Hepatocyte (in vitro differentiated cells): Measurements from ENCODE around the gene ADAMTSL4. TPM values are rescaled to one million over a fixed set of nuclear protein-coding genes. Genes with fewer than 3 reads are reported as not detected.
"Not testable (repeated sequence)": the region's sequence is repeated elsewhere in the genome, so short reads cannot be mapped to it uniquely, and the experiment has no call there.

Experiments
- DNase-seq: peaks from one replicate; pipeline ENCODE4 v3.0.0-alpha.2; 2016; ENCODE audit warnings: low spot score
- H2AFZ ChIP-seq: fragments of 200-600 bp; sonication (generic); 2 replicates; pipeline ENCODE4 v1.6.0; 2016; ENCODE audit warnings: antibody characterized with exemption, mild to moderate bottlenecking
- H3K27ac ChIP-seq: fragments of 200-600 bp; sonication (generic); 2 replicates; pipeline ENCODE4 v1.5.1; 2016; ENCODE audit warnings: mild to moderate bottlenecking
- H3K27me3 ChIP-seq: fragments of 200-600 bp; sonication (generic); 2 replicates; pipeline ENCODE4 v1.6.1; 2016
- H3K36me3 ChIP-seq: fragments of 200-600 bp; sonication (generic); replicated peaks from 2 replicates; pipeline ENCODE4 v1.5.1; 2016; ENCODE audit warnings: low read depth; ENCODE audit not compliant: insufficient read depth
- H3K4me1 ChIP-seq: fragments of 200-600 bp; sonication (generic); 2 replicates; pipeline ENCODE4 v1.5.1; 2016; ENCODE audit warnings: mild to moderate bottlenecking, moderate library complexity; ENCODE audit not compliant: insufficient read depth
- H3K4me2 ChIP-seq: fragments of 200-600 bp; sonication (generic); 2 replicates; pipeline ENCODE4 v1.6.0; 2016
- H3K4me3 ChIP-seq: fragments of 200-600 bp; sonication (generic); 2 replicates; pipeline ENCODE4 v1.5.1; 2016; ENCODE audit warnings: mild to moderate bottlenecking
- H3K79me2 ChIP-seq: fragments of 200-600 bp; sonication (generic); 2 replicates; pipeline ENCODE4 v1.6.0; 2017; ENCODE audit warnings: mild to moderate bottlenecking
- H3K9me2 ChIP-seq: fragments of 200-600 bp; sonication (generic); replicated peaks from 2 replicates; pipeline ENCODE4 v1.6.0; 2017; ENCODE audit warnings: mild to moderate bottlenecking; ENCODE audit not compliant: insufficient read depth
- H3K9me3 ChIP-seq: fragments of 200-600 bp; sonication (generic); 2 replicates; pipeline ENCODE4 v1.5.1; 2016; ENCODE audit warnings: low read depth, mild to moderate bottlenecking
- H4K20me1 ChIP-seq: fragments of 200-600 bp; sonication (generic); 2 replicates; pipeline ENCODE4 v1.6.0; 2016; ENCODE audit warnings: mild to moderate bottlenecking; ENCODE audit not compliant: insufficient read depth, poor library complexity, severe bottlenecking
- CTCF ChIP-seq: fragments of 200-600 bp; sonication (generic); IDR thresholded peaks from 2 replicates; pipeline ENCODE4 v1.5.1; 2016; ENCODE audit warnings: antibody characterized with exemption, mild to moderate bottlenecking; ENCODE audit not compliant: poor library complexity
- EZH2 ChIP-seq: fragments of 200-600 bp; sonication (generic); IDR thresholded peaks from 2 replicates; pipeline ENCODE4 v1.6.1; 2016; ENCODE audit warnings: antibody characterized with exemption, mild to moderate bottlenecking, borderline replicate concordance
- EZH2phosphoT487 ChIP-seq: fragments of 200-600 bp; sonication (generic); IDR thresholded peaks from one replicate; pipeline ENCODE4 v1.6.1; 2018; ENCODE audit warnings: antibody characterized with exemption, mild to moderate bottlenecking, low read depth, moderate library complexity; ENCODE audit not compliant: unreplicated experiment, severe bottlenecking
- WGBS: methylation state at CpG from one replicate; pipeline ENCODE4 v1.1.6; 2016; ENCODE audit warnings: low lambda C conversion rate; ENCODE audit errors: missing lambda C conversion rate; 5-methylcytosine and 5-hydroxymethylcytosine counted together
- polyA plus RNA-seq: library from polyadenylated mRNA; unstranded; fragments of >200 nt; fragmentation: Nextera tagmentation; extraction: Ambion mirVana; gene quantifications from 2 replicates; pipeline ENCODE4 v1.2.1, GENCODE V29; 2016
- total RNA-seq: library from RNA; depleted of rRNA; stranded (reverse); fragments of >200 nt; gene quantifications from 2 replicates; pipeline ENCODE4 v1.2.3, GENCODE V29; 2014

ADAMTSL4 gene
- total and polyA plus RNA-seq, 2 experiments from 2014 or later = 8.1 to 19.7 TPM

DNA sequence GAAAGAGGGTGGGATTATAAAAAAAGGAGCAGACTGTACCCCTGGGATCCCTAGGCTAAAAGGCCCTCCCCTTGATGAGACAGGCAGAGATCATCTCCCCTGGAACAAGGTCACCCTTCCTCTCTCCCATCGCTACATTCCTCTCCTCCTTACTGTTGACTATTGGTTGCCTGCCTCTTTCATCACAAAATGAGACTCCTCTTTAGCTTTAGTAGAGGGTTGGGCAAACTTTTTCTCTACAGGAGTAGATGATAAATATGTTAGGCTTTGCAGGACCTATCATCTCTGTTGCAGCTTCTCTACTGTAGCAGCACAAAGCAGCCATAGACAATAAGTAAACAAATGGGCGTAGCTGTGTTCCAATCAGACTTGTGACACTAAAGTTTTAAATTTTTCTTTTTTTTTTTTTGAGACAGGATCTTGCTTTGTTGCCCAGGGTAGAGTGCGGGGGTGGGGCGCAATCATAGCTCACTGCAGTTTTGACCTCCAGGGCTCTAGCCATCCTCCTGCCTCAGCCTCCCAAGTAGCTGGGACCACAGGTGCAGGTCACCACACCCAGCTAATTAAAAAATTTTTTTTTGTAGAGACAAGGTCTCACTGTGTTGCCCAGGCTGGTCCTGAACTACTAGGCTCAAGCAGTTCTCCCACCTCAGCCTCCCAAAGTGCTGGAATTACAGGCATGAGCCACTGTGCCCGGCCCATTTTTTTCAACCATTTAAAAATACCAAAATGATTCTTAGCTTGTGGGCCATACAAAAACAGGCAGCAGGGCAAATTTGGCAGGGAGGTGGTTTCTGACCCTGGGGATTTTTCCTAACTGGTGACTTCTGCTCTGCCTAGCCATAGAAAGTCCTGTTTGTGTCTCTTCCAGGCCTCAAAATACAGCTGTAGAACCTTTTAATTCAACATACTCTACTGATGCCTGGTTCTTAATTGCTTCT lies 15.1 kb downstream of the ADAMTSL4 start:
- DNase-seq = peak; percentile 26
- Histone ChIP-seq H3K27me3 (no peaks in the 10 kb centered on the region), H3K79me2 (peaks cover 58% of the 10 kb centered on the region), H3K4me2 (peak overlapping the region; percentile 80), H2AFZ (no peak overlapping the region), H3K4me3 (no peak overlapping the region), H3K27ac (peak overlapping the region; percentile 99), H3K36me3 (no peaks in the 10 kb centered on the region), H4K20me1 (no peaks in the 10 kb centered on the region), H3K9me3 (no peaks in the 10 kb centered on the region), H3K4me1 (peaks cover 72% of the 10 kb centered on the region), H3K9me2 (no peaks in the 10 kb centered on the region)
- no peak for TF ChIP-seq EZH2phosphoT487
- TF ChIP-seq CTCF = no peak
- TF ChIP-seq EZH2 = no peak
- 95% methylated on average over 5 of the region's 5 CpGs for WGBS

- H3K27me3 ChIP-seq, H3K9me3 ChIP-seq, H3K9me2 ChIP-seq, H3K4me3 ChIP-seq, H3K36me3 ChIP-seq, H3K4me2 ChIP-seq, DNase-seq, H4K20me1 ChIP-seq, H2AFZ ChIP-seq: not testable (repeated sequence)
- WGBS = 93% methylated on average over 14 of the region's 14 CpGs
- peaks cover 60% of the 10 kb centered on the region for H3K79me2 ChIP-seq
- peak overlapping the region; percentile 99 for H3K27ac ChIP-seq
- H3K4me1 ChIP-seq = peaks cover 77% of the 10 kb centered on the region
Observed at GRCh38 chr1:150565240-150565991, 16.2 kb downstream of the ADAMTSL4 start.

DNA sequence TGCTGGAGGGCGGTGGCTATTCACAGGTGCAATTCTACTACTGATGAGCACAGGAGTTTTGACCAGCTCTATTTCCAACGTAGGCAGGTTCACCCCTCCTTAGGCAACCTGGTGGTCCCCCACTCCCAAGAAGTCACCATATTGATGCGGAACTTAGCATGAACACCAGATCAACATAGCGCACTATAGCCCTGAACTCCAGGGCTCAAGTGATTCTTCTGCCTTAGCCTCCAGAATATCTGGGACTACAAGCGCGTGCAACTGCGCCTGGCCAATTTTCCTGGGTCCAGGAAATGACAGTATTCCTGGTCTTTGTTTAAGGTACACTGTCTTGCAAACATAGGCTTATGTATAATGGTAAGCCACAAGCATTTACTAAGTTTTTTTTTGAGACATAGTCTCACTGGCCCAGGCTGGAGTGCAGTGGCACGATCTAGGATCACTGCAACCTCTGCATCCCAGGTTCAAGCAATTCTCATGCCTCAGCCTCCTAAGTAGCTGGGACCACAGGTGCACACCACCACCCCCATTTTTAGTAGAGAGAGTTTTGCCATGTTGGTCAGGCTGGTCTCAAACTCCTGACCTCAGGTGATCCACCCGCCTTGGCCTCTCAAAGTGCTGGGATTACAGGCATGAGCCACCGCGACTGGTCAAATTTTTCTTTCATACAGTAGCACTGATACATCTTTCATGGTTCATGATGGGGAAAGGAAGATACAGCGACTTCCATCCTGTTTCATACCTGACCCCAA lies 17.6 kb downstream of the ADAMTSL4 start:
- DNase-seq = no peak
- 91% methylated on average over 12 of the region's 12 CpGs for WGBS
- Histone ChIP-seq H3K36me3 (no peaks in the 10 kb centered on the region), H3K4me3 (no peak overlapping the region), H3K4me2 (peak overlapping the region; percentile 73), H3K27ac (peak overlapping the region; percentile 91), H4K20me1 (peaks cover 5% of the 10 kb centered on the region), H2AFZ (no peak overlapping the region), H3K27me3 (no peaks in the 10 kb centered on the region), H3K79me2 (peaks cover 71% of the 10 kb centered on the region), H3K9me3 (no peaks in the 10 kb centered on the region), H3K9me2 (no peaks in the 10 kb centered on the region), H3K4me1 (peaks cover 74% of the 10 kb centered on the region)
- no peak for TF ChIP-seq CTCF
- no peak for TF ChIP-seq EZH2
- TF ChIP-seq EZH2phosphoT487 = no peak
